WI38 (cell line): Measurements from ENCODE around the gene GYS1.
"Not testable (repeated sequence)": the region's sequence is repeated elsewhere in the genome, so short reads cannot be mapped to it uniquely, and the experiment has no call there.

Source experiments
- H3K4me3 ChIP-seq: 2 replicates; pipeline ENCODE4 v1.5.1; 2011; ENCODE audit warnings: low read depth, mild to moderate bottlenecking, control low read depth, low read length
- CTCF ChIP-seq: IDR thresholded peaks from 2 replicates; pipeline ENCODE4 v1.5.1; 2012; ENCODE audit warnings: low read depth, mild to moderate bottlenecking, control low read depth, low read length

GYS1 gene

DNA sequence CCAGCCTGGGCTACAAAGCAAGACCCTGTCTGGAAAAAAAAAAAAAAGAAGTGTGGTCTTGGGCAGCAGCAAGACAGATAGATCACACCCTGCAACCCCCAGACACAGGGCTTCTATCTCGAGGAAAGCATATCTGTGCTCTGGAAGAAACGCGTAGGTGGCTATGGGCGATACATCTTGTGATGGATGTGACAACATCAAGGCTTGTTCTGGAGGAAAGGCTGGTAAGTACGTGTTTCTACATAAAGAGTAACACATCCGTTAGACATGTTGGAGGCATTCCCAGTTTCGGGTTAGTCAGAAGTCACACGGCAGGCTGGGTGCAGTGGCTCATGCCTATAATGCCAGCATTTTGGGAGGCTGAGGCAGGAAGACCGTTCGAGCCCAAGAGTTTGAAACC, 66.2 kb downstream of the GYS1 start:
- H3K4me3 ChIP-seq, result no peak overlapping the region
- no peak for TF ChIP-seq CTCF

DNA sequence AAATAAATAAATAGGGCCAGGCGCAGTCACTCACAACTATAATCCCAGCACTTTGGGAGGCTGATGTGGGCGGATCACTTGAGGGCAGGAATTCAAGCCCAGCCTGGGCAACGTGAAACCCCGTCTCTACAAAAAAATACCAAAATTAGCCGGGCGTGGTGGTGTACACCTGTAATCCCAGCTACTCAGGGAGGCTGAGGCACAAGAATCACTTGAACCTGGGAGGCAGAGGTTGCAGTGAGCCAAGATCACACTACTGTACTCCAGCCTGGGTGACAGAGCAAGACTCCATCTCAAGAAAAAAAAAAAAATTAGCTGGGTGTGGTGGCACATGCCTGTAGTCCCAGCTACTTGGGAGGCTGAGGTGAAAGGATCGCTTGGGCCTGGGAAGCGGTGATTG, 67.2 kb downstream of the GYS1 start:
- H3K4me3 ChIP-seq, result not testable (repeated sequence)

DNA sequence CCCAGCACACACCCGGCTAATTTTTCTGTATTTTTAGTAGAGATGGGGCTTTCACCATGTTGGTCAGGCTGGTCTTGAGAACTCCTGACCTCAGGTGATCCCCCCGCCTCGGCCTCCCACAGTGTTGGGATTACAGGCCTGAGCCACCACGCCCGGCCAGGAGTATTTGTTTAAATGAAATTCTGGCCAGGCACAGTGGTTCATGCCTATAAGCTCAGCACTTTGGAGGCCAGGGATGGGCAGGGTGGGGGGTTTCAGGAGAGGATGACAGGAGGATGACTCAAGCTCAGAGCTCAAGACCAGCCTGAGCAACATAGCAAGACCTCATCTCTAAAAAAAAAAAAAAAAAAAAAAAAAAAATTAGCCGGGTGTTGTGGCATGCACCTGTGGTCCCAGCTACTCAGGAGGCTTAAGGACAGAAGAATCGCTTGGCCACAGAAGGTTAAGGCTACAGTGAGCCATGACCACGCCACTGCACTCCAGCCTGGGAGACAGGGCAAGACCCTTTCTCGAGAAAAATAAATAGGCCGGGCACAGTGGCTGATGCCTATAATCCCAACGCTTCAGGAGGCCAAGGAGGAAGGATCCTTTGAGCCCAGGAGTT, 67.8 kb downstream of the GYS1 start:
- no peak for TF ChIP-seq CTCF
- no peak overlapping the region for H3K4me3 ChIP-seq

DNA sequence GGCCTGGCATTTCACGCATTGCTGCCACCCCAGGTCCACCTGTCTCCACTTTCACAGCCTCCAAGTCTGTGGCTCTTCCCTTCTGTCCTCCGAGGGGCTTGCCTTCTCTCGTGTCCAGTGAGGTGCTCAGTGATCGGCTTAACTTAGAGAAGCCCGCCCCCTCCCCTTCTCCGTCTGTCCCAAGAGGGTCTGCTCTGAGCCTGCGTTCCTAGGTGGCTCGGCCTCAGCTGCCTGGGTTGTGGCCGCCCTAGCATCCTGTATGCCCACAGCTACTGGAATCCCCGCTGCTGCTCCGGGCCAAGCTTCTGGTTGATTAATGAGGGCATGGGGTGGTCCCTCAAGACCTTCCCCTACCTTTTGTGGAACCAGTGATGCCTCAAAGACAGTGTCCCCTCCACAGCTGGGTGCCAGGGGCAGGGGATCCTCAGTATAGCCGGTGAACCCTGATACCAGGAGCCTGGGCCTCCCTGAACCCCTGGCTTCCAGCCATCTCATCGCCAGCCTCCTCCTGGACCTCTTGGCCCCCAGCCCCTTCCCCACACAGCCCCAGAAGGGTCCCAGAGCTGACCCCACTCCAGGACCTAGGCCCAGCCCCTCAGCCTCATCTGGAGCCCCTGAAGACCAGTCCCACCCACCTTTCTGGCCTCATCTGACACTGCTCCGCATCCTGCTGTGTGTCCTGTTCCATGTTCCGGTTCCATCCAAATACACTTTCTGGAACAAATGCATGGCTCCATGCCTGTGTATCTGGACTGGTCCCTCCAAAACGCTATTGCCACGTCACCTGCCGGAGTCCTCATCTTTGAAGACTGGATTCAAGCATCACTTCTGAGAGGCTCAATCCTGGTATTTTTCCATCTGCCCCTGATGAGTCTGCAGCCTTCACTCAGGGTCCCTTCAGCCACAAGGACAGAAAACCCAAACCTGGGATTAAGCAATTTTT, 70.3 kb downstream of the GYS1 start:
- no peak overlapping the region for H3K4me3 ChIP-seq
- no peak for TF ChIP-seq CTCF

GRCh38 chr19:48921721-48922500, 71.2 kb downstream of the GYS1 start:
- no peak for TF ChIP-seq CTCF
- H3K4me3 ChIP-seq, result no peak overlapping the region

DNA sequence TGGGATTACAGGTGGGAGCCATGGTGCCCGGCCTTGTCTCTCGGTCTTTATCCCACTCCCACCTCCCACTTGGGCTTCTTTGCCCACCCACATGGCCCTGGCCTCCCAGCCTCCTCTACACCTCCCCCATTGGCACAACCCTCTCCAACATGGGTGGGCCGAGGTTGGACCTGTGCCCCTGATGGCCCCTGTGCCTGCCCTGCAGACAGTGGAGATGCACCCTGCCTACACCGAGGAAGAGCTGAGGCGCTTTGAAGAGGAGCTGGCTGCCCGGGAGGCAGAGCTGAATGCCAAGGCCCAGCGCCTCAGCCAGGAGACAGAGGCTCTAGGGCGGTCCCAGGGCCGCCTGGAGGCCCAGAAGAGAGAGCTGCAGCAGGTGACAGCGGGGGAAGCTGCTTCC, 72.2 kb downstream of the GYS1 start:
- H3K4me3 ChIP-seq, result no peak overlapping the region
- TF ChIP-seq CTCF, result no peak

DNA sequence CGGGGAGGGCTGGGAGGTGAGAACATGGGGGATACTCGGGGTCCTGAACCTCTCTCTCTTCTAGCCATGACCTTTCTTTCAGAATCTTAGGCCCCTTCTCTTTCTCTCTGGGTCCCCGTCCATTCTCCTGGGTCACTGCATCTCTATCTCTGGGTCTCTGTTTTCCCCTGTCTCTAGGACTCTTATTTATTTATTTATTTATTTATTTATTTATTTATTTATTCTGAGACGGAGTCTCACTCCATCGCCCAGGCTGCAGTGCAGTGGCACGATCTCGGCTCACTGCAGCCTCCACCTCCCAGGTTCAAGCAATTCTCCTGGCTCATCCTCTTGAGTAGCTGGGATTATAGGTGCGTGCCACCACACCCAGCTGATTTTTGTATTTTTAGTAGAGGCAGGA, 73.8 kb downstream of the GYS1 start:
- not testable (repeated sequence) for H3K4me3 ChIP-seq

DNA sequence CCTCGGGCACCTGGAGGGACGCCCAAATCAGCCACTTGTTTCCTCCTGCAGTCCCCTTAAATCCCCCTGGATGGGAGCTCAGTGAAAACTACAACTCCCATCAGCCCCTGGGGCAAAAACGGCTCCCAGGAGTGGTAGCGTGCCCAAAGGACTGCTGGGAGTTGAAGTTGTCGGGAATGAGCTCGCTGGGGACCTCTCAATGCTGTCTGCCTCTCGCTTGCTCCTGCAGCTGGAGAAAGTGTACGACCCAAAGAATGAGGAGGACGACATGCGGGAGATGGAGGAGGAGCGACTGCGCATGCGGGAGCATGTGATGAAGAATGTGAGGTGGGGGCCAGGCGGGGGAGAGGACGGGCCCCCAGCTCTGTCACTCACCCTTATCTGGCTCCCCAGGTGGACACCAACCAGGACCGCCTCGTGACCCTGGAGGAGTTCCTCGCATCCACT, 74.3 kb downstream of the GYS1 start:
- no peak overlapping the region for H3K4me3 ChIP-seq
- no peak for TF ChIP-seq CTCF
